Thyroid gland (tissue), 4 donors: Measurements from ENCODE around the gene SLC29A3. TPM values are rescaled to one million over a fixed set of nuclear protein-coding genes. Genes with fewer than 3 reads are reported as not detected.
A peak's percentile ranks its signal among the peaks of the same experiment; 100 is the strongest.

Experiments used
- DNase-seq, 2 donors: peaks; one replicate each; pipeline ENCODE4 v3.0.0-alpha.2; 2019
- H3K27ac ChIP-seq, 3 donors: fragments of 200-600 bp; sonication (generic); 1 replicate in 2 of 3; 2 replicates in 1 of 3; pipeline ENCODE4 v1.5.1; 2016 to 2019; ENCODE audit warnings: mild to moderate bottlenecking in 1 of 3, moderate library complexity in 1 of 3
- H3K27me3 ChIP-seq: fragments of 200-600 bp; sonication (generic); one replicate; pipeline ENCODE4 v1.5.1; 2019
- H3K36me3 ChIP-seq, 2 donors: fragments of 200-600 bp; sonication (generic); one replicate each; pipeline ENCODE4 v1.5.1; 2016 to 2019
- H3K4me1 ChIP-seq, 2 donors: fragments of 200-600 bp; sonication (generic); one replicate each; pipeline ENCODE4 v1.5.1; 2017 to 2019
- H3K4me3 ChIP-seq, 3 donors: fragments of 200-600 bp; sonication (generic); replicated peaks in 1 of 3; 1 replicate in 2 of 3; 2 replicates in 1 of 3; pipeline ENCODE4 v1.5.1; 2016; ENCODE audit warnings: mild to moderate bottlenecking in 1 of 3
- H3K9me3 ChIP-seq: fragments of 200-600 bp; sonication (generic); one replicate; pipeline ENCODE4 v1.5.1; 2017
- POLR2A ChIP-seq, 2 donors: fragments of 450-650 bp; IDR thresholded peaks; one replicate each; pipeline ENCODE4 v1.6.1; 2017; ENCODE audit warnings: antibody characterized with exemption in 2 of 2, mild to moderate bottlenecking in 2 of 2, moderate library complexity in 1 of 2
- WGBS, 2 donors: methylation state at CpG; one replicate each; pipeline ENCODE4 v1.1.5; 2017; 5-methylcytosine and 5-hydroxymethylcytosine counted together
- intact Hi-C: fragments of 100-400 bp; cut with DNase I; formaldehyde crosslinking; loops from one replicate; pipeline ENCODE4 v1.15.1; 2023
- total RNA-seq, 4 donors: library from RNA; depleted of rRNA; stranded (reverse); fragments of >200 nt; gene quantifications; one replicate each; pipeline ENCODE4 v1.2.3, GENCODE V29; 2016
- TF ChIP-seq, protein P1 (sequence below), 6 experiments: fragments of 200-600 bp in 3 of 6; fragments of 450-650 bp in 3 of 6; sonication (generic) in 3 of 6; IDR thresholded peaks; one replicate each; pipeline ENCODE4 v1.5.1; 2016 to 2019; ENCODE audit warnings: antibody characterized with exemption in 6 of 6, mild to moderate bottlenecking in 2 of 6, inconsistent platforms in 1 of 6, moderate library complexity in 1 of 6

SLC29A3 gene
- total RNA-seq, 4 donors from 2014 or later, result 5.1 to 8.2 (median 6.7) TPM

DNA sequence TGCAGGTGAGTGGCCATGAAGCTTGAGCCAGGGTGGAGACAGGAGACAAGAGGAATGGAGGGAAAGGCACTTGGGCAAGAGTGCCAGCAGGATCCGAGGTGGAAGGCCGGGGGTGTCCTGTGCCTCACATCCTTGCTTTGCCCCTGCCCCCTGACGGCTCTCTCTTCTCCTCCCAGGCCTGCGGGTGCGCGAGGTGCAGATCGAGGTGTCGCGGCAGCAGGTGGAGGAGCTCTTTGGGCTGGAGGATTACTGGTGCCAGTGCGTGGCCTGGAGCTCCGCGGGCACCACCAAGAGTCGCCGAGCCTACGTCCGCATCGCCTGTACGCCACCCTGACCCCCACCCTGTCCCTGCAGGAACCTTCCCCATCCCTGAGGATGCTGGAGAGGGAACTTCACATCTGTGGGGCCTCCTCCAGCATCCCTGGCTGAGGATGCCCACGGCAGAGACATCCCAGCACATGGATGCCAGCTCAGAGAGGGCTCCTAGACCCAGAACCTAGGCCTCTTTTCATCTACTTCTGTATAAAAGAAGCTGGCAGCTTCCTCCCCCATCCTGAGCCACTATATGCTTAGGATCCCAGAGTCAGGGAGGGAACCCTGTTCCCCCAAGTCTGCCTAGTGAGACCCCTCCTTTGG, 34.4 kb upstream of the SLC29A3 start:
- no peak for DNase-seq
- TF ChIP-seq POLR2A (IDR thresholded peaks at IDR 0.05), result no peak
- TF ChIP-seq, protein P1, sequence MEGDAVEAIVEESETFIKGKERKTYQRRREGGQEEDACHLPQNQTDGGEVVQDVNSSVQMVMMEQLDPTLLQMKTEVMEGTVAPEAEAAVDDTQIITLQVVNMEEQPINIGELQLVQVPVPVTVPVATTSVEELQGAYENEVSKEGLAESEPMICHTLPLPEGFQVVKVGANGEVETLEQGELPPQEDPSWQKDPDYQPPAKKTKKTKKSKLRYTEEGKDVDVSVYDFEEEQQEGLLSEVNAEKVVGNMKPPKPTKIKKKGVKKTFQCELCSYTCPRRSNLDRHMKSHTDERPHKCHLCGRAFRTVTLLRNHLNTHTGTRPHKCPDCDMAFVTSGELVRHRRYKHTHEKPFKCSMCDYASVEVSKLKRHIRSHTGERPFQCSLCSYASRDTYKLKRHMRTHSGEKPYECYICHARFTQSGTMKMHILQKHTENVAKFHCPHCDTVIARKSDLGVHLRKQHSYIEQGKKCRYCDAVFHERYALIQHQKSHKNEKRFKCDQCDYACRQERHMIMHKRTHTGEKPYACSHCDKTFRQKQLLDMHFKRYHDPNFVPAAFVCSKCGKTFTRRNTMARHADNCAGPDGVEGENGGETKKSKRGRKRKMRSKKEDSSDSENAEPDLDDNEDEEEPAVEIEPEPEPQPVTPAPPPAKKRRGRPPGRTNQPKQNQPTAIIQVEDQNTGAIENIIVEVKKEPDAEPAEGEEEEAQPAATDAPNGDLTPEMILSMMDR (IDR thresholded peaks at IDR 0.05), result no peak
- Histone ChIP-seq H3K9me3 (no peaks in the 10 kb centered on the region), H3K4me3 (no peak overlapping the region), H3K27ac (no peak overlapping the region), H3K4me1 (no peaks in the 10 kb centered on the region), H3K36me3 (no peaks in the 10 kb centered on the region), H3K27me3 (no peaks in the 10 kb centered on the region)
- intact Hi-C loops, result loop anchor here (5.0 kb wide), 2 partner anchors 357 to 372 kb away; no protein-coding TSS in a partner anchor
- WGBS, 2 donors, result 89 to 92% methylated on average over 19 of the region's 19 CpGs

DNA sequence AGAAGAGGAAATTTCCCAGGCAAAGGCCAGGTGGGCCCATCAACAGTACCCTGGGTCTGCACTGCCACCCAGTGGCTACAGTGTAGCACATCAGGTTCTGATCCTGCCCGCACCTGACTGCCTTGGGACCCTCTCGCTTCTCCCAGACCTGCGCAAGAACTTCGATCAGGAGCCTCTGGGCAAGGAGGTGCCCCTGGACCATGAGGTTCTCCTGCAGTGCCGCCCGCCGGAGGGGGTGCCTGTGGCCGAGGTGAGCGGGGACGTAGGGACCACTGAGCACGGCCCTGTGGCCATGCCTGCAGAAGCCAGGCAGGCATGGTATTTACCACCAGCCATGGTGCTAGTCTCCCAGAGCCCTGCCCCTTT, 33.9 kb upstream of the SLC29A3 start:
- TF ChIP-seq, protein P1 (IDR thresholded peaks at IDR 0.05), result peak; percentile 45 to 78 (median 74)
- no peak for TF ChIP-seq POLR2A (IDR thresholded peaks at IDR 0.05)
- intact Hi-C loops, result loop anchor here (5.0 kb wide), 1 partner anchor 373 kb away; no protein-coding TSS in a partner anchor
- no peak overlapping the region for H3K27ac ChIP-seq
- no peak overlapping the region for H3K4me3 ChIP-seq
- DNase-seq, result peak; percentile 47 to 59
- WGBS, 2 donors, result 44 to 47% methylated on average over 9 to 10 of the region's 11 CpGs
- no peaks in the 10 kb centered on the region for H3K27me3 ChIP-seq
- no peaks in the 10 kb centered on the region for H3K4me1 ChIP-seq
- H3K36me3 ChIP-seq, result no peaks in the 10 kb centered on the region
- H3K9me3 ChIP-seq, result no peaks in the 10 kb centered on the region

DNA sequence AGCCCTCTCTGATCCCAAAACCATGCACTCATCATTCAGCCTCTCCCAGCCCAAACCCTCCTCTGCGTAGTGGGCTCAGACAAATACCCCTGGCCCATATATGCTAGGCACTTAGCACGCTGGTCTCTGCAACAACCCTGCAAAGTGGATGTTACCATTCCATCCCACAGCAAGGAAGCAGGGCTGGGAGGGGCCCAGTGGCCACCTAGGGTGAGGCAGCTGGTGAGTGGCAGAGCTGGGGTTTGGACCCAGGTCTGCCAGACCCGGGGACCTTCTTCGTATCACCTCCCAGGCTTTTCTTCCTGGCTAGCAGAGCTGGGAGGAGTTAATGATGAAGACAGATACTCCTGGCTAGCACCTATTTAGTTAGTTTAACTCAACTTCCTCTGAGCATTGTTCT, 33.1 kb upstream of the SLC29A3 start:
- Histone ChIP-seq H3K36me3 (no peaks in the 10 kb centered on the region), H3K4me3 (no peak overlapping the region), H3K27ac (no peak overlapping the region), H3K9me3 (no peaks in the 10 kb centered on the region), H3K4me1 (no peaks in the 10 kb centered on the region), H3K27me3 (no peaks in the 10 kb centered on the region)
- 88 to 90% methylated on average over 4 of the region's 4 CpGs for WGBS, 2 donors
- intact Hi-C loops, result loop anchor here (5.0 kb wide), 1 partner anchor 374 kb away; no protein-coding TSS in a partner anchor
- DNase-seq, result no peak
- TF ChIP-seq, protein P1 (IDR thresholded peaks at IDR 0.05), result no peak
- TF ChIP-seq POLR2A (IDR thresholded peaks at IDR 0.05), result no peak

DNA sequence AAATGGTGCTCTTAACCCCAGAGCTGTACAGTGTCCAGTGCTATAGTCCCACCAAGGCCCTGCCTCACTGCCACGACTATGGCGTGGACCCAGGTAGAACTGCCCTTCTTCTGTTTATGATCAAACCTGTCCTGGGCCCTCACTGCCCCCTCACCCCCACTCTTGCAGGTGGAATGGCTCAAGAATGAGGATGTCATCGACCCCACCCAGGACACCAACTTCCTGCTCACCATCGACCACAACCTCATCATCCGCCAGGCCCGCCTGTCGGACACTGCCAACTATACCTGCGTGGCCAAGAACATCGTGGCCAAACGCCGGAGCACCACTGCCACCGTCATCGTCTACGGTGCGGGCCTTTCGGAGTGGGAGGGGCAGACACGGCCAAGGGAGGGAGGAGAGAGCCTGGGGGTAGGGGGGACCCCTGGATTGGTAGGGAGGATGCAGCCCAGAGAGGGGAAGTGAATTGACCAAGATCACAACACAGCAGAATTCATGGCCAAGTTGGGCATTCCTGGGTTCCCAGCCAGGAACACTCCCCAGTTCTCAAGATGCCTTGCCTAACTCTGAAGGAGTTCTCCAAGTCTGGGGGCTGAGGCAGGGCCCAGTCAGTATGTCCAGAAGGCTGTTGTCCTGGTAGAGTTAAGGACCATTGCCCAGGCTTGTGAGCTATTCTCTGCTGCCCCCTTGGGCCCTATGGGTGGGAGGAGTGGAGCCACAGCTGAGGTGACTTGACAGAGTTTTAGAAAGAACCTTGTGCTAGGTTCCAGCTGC, 32.4 kb upstream of the SLC29A3 start:
- WGBS, 2 donors, result 94% methylated on average over 15 to 17 of the region's 17 CpGs
- TF ChIP-seq POLR2A (IDR thresholded peaks at IDR 0.05), result no peak
- TF ChIP-seq, protein P1 (IDR thresholded peaks at IDR 0.05), result no peak
- Histone ChIP-seq H3K4me3 (no peak overlapping the region), H3K4me1 (no peaks in the 10 kb centered on the region), H3K27me3 (no peaks in the 10 kb centered on the region), H3K36me3 (no peaks in the 10 kb centered on the region), H3K27ac (no peak overlapping the region), H3K9me3 (no peaks in the 10 kb centered on the region)
- no peak for DNase-seq
- intact Hi-C loops, result loop anchor here (5.0 kb wide), 1 partner anchor 374 kb away; no protein-coding TSS in a partner anchor

DNA sequence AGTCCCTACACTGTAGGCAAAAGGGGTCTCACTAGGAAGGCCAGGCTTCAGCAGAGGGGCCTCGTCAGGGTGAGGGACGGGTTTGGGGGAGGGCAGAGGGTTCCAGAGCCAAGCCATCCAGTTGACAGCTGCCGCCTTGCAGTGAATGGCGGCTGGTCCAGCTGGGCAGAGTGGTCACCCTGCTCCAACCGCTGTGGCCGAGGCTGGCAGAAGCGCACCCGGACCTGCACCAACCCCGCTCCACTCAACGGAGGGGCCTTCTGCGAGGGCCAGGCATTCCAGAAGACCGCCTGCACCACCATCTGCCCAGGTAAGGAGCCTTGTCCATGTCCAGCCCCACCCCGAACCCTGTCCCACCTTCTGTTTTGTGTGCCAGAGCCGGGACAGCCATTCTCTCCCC, 31.6 kb upstream of the SLC29A3 start:
- Histone ChIP-seq H3K4me3 (no peak overlapping the region), H3K9me3 (no peaks in the 10 kb centered on the region), H3K27ac (no peak overlapping the region), H3K4me1 (no peaks in the 10 kb centered on the region), H3K27me3 (no peaks in the 10 kb centered on the region), H3K36me3 (no peaks in the 10 kb centered on the region)
- TF ChIP-seq POLR2A (IDR thresholded peaks at IDR 0.05), result no peak
- TF ChIP-seq, protein P1 (IDR thresholded peaks at IDR 0.05), result no peak
- WGBS, 2 donors, result 71 to 81% methylated on average over 4 to 6 of the region's 14 CpGs
- intact Hi-C loops, result loop anchor here (5.0 kb wide), 1 partner anchor 375 kb away; no protein-coding TSS in a partner anchor
- DNase-seq, result no peak
